A673 (cell line): ENCODE results near the gene NBPF3. TPM values are rescaled to one million over a fixed set of nuclear protein-coding genes. Genes with fewer than 3 reads are reported as not detected.

ENCODE experiments used
- BruUV-seq: library from RNA; stranded (reverse); fragments of 400-500 nt; replicated peaks from 2 replicates; lab custom pipeline; 2021; lab: Mats Ljungman, UMichigan
- CTCF ChIA-PET: fragments of 300-600 bp; sonication (Branson Sonifier 250); formaldehyde crosslinking; loops from one replicate; lab custom pipeline; 2022; ENCODE audit warnings: antibody characterized with exemption; lab: Charles Lee
- POLR2A ChIA-PET: fragments of 300-600 bp; sonication (Branson Sonifier 250); formaldehyde crosslinking; loops from one replicate; lab custom pipeline; 2022; ENCODE audit warnings: antibody characterized with exemption; ENCODE audit not compliant: low non-redundant PET; lab: Charles Lee
- DNase-seq: peaks from one replicate; pipeline ENCODE4 v3.0.0-alpha.2; 2015; ENCODE audit warnings: low spot score
- H3K27ac ChIP-seq: fragments of 200-600 bp; sonication (generic); 2 replicates; pipeline ENCODE4 v1.5.1; 2016; ENCODE audit warnings: mixed run types, low read depth, mild to moderate bottlenecking, mixed read lengths, antibody characterized with exemption, low read length; ENCODE audit not compliant: poor library complexity, severe bottlenecking
- H3K27me3 ChIP-seq: fragments of 200-600 bp; sonication (generic); replicated peaks from 2 replicates; pipeline ENCODE4 v1.6.1; 2017; ENCODE audit warnings: mixed run types, low read depth, mild to moderate bottlenecking, mixed read lengths, antibody characterized with exemption, low read length; ENCODE audit not compliant: insufficient read depth, poor library complexity
- H3K36me3 ChIP-seq: fragments of 200-600 bp; sonication (generic); 2 replicates; pipeline ENCODE4 v1.6.1; 2016; ENCODE audit warnings: mixed run types, mild to moderate bottlenecking, mixed read lengths, antibody characterized with exemption, low read length; ENCODE audit not compliant: insufficient read depth, poor library complexity, severe bottlenecking
- H3K4me1 ChIP-seq: fragments of 200-600 bp; sonication (generic); 2 replicates; pipeline ENCODE4 v1.6.1; 2017; ENCODE audit warnings: mixed run types, mild to moderate bottlenecking, mixed read lengths, antibody characterized with exemption, low read length; ENCODE audit not compliant: insufficient read depth, poor library complexity, severe bottlenecking
- H3K4me3 ChIP-seq: fragments of 200-600 bp; sonication (generic); 2 replicates; pipeline ENCODE4 v1.5.1; 2016; ENCODE audit warnings: low read depth, mixed run types, mild to moderate bottlenecking, mixed read lengths, low read length; ENCODE audit not compliant: poor library complexity, severe bottlenecking
- H3K9me3 ChIP-seq: fragments of 200-600 bp; sonication (generic); 2 replicates; pipeline ENCODE4 v1.6.1; 2016; ENCODE audit warnings: mixed run types, low read depth, mild to moderate bottlenecking, mixed read lengths, antibody characterized with exemption, low read length; ENCODE audit not compliant: poor library complexity, severe bottlenecking
- EZH2 ChIP-seq: fragments of 200-600 bp; sonication (generic); IDR thresholded peaks from 2 replicates; pipeline ENCODE4 v1.6.1; 2017; ENCODE audit warnings: borderline replicate concordance, low read depth, mild to moderate bottlenecking, mixed read lengths, antibody characterized with exemption, low read length; ENCODE audit not compliant: poor library complexity, severe bottlenecking
- intact Hi-C: fragments of 100-400 bp; cut with micrococcal nuclease; formaldehyde crosslinking; loops from one replicate; pipeline ENCODE4 v1.10.0; 2022; ENCODE audit not compliant: unreplicated experiment
- total RNA-seq: library from RNA; stranded (reverse); gene quantifications from 2 replicates; pipeline ENCODE4 v1.2.3, GENCODE V29; 2021
- TF ChIP-seq, protein P1 (sequence below): fragments of 300-800, 200-600 bp; sonication (generic); conservative IDR thresholded peaks from 2 replicates; pipeline ENCODE4 v1.5.1; 2017; ENCODE audit warnings: low read depth, mild to moderate bottlenecking, antibody characterized with exemption, low read length, moderate library complexity, mixed read lengths

Gene NBPF3
- total RNA-seq, 1 experiment from 2014 or later, result 12.9 TPM

DNA sequence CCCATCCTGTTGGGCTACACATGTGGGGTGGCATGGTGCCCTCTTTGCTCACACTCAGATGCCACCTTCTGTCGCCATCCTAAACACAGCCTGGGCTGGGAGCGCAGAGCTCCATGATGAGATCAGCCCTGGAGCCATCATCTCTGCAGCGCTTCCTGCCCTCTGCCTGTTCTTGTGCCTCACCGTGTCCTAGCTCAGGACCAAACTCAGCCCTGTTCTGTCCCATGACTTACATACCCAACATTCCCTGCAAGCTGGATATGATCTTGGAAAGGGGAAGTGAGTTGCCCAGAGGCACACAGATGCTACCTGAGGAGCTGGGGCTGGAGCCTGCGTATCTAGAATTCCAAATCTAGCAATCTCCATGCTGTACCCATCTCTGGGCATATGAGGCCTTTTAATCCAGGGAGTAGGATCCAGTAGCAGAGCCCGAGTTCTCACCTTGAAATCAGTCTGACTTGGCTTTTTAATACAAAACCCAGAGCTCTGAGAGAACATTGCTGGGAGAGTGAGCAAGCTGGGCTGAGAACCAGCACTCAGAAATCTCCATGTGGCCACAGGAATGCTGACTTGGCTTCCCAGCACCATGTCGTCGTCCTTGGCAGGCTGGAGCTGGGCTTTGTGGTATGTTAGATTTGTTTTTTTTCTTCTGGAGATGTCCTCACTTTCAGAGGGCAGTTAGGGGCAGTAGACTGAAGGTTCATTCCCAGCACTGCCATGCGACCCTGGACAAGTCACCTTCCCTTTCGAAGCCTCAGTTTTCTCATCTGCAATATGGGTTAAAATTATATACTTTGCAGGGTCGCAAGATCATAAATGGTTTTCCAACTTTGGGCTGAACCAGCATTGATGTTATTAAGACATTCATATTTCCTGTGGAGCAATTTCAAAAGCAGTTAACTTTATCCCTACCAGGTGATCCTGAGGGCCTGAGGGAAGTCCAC, 71.9 kb downstream of the NBPF3 start:
- Histone ChIP-seq H3K27me3 (no peaks in the 10 kb centered on the region), H3K36me3 (no peaks in the 10 kb centered on the region), H3K9me3 (no peaks in the 10 kb centered on the region), H3K4me1 (peaks cover 8% of the 10 kb centered on the region), H3K27ac (no peak overlapping the region), H3K4me3 (no peak overlapping the region)
- POLR2A ChIA-PET, result no interaction called here
- intact Hi-C loops, result loop anchor here (5.0 to 10.0 kb wide), 2 partner anchors 145 to 277 kb away; no protein-coding TSS in a partner anchor
- CTCF ChIA-PET, result interaction anchor here (0.6 kb wide), 2 partner anchors 138 to 258 kb away, joined by 3 to 4 read pairs; no protein-coding TSS in a partner anchor
- DNase-seq, result no peak
- BruUV-seq, result no TSS peak
- TF ChIP-seq, protein P1, sequence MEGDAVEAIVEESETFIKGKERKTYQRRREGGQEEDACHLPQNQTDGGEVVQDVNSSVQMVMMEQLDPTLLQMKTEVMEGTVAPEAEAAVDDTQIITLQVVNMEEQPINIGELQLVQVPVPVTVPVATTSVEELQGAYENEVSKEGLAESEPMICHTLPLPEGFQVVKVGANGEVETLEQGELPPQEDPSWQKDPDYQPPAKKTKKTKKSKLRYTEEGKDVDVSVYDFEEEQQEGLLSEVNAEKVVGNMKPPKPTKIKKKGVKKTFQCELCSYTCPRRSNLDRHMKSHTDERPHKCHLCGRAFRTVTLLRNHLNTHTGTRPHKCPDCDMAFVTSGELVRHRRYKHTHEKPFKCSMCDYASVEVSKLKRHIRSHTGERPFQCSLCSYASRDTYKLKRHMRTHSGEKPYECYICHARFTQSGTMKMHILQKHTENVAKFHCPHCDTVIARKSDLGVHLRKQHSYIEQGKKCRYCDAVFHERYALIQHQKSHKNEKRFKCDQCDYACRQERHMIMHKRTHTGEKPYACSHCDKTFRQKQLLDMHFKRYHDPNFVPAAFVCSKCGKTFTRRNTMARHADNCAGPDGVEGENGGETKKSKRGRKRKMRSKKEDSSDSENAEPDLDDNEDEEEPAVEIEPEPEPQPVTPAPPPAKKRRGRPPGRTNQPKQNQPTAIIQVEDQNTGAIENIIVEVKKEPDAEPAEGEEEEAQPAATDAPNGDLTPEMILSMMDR, result 0 out of 2 replicates have a peak, but pooled peaks have one; percentile 2
- TF ChIP-seq EZH2, result no peak

DNA sequence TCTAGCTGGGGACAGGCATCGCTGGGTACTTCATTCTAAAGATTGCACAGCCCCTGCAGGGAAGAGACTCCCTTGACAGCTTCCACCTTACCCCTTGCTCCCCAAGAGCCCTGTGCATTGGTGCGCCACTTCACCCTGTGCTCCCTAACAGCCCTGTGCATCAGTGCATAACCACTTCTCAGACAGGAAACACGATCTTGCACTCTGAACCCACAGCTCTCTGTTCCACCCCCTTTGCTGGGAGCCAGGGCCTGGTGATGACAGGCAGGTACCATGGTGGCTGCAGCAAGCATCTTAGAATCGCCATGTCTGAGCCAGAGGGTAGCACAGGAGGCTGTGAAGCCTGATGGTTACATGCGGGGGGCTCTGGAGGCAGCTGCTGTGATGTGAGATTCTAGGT, 74.3 kb downstream of the NBPF3 start:
- TF ChIP-seq, protein P1, result no peak
- no peak for TF ChIP-seq EZH2
- no peak overlapping the region for H3K4me3 ChIP-seq
- CTCF ChIA-PET, result no interaction called here
- no TSS peak for BruUV-seq
- H3K27ac ChIP-seq, result no peak overlapping the region
- intact Hi-C loops, result loop anchor here (5.0 to 10.0 kb wide), 2 partner anchors 143 to 279 kb away; no protein-coding TSS in a partner anchor
- no peaks in the 10 kb centered on the region for H3K36me3 ChIP-seq
- no peaks in the 10 kb centered on the region for H3K9me3 ChIP-seq
- H3K4me1 ChIP-seq, result peaks cover 8% of the 10 kb centered on the region
- no peak for DNase-seq
- POLR2A ChIA-PET, result no interaction called here
- no peaks in the 10 kb centered on the region for H3K27me3 ChIP-seq

DNA sequence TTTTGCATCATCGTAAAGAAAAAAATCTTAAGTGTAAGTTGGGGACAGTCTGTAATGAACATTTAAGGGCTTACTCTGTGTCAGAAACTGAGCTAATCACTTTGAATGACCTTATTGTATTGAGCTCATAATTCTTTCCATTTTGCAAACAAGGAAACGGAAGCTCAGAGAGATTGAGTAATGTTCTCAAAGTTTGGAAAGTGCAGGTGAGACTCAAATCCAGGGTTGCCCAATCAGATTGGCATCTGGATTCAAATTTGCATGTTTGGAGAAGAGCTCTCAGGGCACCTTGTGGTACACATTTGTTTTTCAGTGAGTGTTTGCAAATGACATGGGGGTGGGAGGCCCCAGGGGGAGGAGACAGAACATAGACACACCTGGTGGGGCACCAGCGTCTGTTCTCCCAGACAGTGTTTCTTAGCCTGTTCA, 77.2 kb downstream of the NBPF3 start:
- DNase-seq, result no peak
- H3K27ac ChIP-seq, result no peak overlapping the region
- no peak for TF ChIP-seq EZH2
- TF ChIP-seq, protein P1, result no peak
- no peaks in the 10 kb centered on the region for H3K36me3 ChIP-seq
- no TSS peak for BruUV-seq
- intact Hi-C loops, result loop anchor here (10.0 kb wide), 1 partner anchor 282 kb away; no protein-coding TSS in a partner anchor
- ChIA-PET POLR2A (interaction anchor here (0.6 kb wide), 1 partner anchor 1751 kb away, joined by 4 read pairs; no protein-coding TSS in a partner anchor), CTCF (interaction anchor here (1.2 kb wide), 1 partner anchor 8 kb away, joined by 3 read pairs; the partner anchor contains the start of gene ALPL)
- no peak overlapping the region for H3K4me3 ChIP-seq
- no peaks in the 10 kb centered on the region for H3K4me1 ChIP-seq
- no peaks in the 10 kb centered on the region for H3K27me3 ChIP-seq
- H3K9me3 ChIP-seq, result no peaks in the 10 kb centered on the region
